IMR-90 (cell line): ENCODE measurements around the gene HASPIN. TPM values are rescaled to one million over a fixed set of nuclear protein-coding genes. Genes with fewer than 3 reads are reported as not detected.
A peak's percentile ranks its signal among the peaks of the same experiment; 100 is the strongest.

Source experiments
- ATAC-seq: fragments of 200-7000 bp; cut with Tn5 transposase; 2 replicates; pipeline ENCODE4 v1.9.1; 2020; ENCODE audit warnings: low read depth, mild to moderate bottlenecking, moderate library complexity
- BruUV-seq: library from RNA; stranded (reverse); fragments of 400-500 nt; replicated peaks from 2 replicates; lab custom pipeline; 2021; lab: Mats Ljungman, UMichigan
- CTCF ChIA-PET: fragments of 300-600 bp; formaldehyde crosslinking; extraction: SDS; loops from one replicate; lab custom pipeline; 2021; ENCODE audit warnings: antibody characterized with exemption; lab: Yijun Ruan, JAX
- POLR2A ChIA-PET: fragments of 300-600 bp; sonication (Branson Sonifier 250); formaldehyde crosslinking; loops from one replicate; lab custom pipeline; 2022; ENCODE audit warnings: antibody characterized with exemption; ENCODE audit not compliant: unreplicated experiment; lab: Charles Lee
- DNase-seq: peaks from one replicate; pipeline ENCODE4 v3.0.0; 2013
- H2AFZ ChIP-seq: replicated peaks from 2 replicates; pipeline ENCODE3; 2013; ENCODE audit warnings: low read length, mild to moderate bottlenecking; ENCODE audit not compliant: poor library complexity
- H2AK5ac ChIP-seq: 2 replicates; pipeline ENCODE4 v1.6.1; 2013; ENCODE audit warnings: low read depth, low read length, inconsistent platforms
- H2AK9ac ChIP-seq: replicated peaks from 2 replicates; pipeline ENCODE3; 2013; ENCODE audit warnings: mild to moderate bottlenecking, low read depth, low read length, moderate library complexity; ENCODE audit not compliant: poor library complexity
- H2BK120ac ChIP-seq: 2 replicates; pipeline ENCODE4 v1.6.1; 2013; ENCODE audit warnings: low read depth, low read length, inconsistent platforms
- H2BK15ac ChIP-seq: 3 replicates; pipeline ENCODE4 v1.6.1; 2013; ENCODE audit warnings: low read depth, low read length, inconsistent platforms
- H2BK20ac ChIP-seq: 2 replicates; pipeline ENCODE4 v1.6.1; 2013; ENCODE audit warnings: low read depth, mild to moderate bottlenecking, inconsistent platforms, low read length, moderate library complexity
- H2BK5ac ChIP-seq: 2 replicates; pipeline ENCODE4 v1.6.1; 2013; ENCODE audit warnings: mild to moderate bottlenecking, low read depth, low read length, inconsistent platforms; ENCODE audit not compliant: poor library complexity, severe bottlenecking
- H3K14ac ChIP-seq: replicated peaks from 2 replicates; pipeline ENCODE4 v1.6.1; 2013; ENCODE audit warnings: low read depth, low read length, inconsistent platforms
- H3K18ac ChIP-seq: 2 replicates; pipeline ENCODE4 v1.6.1; 2013; ENCODE audit warnings: low read depth, low read length, control low read depth
- H3K23ac ChIP-seq: 2 replicates; pipeline ENCODE4 v1.6.1; 2013; ENCODE audit warnings: low read depth, low read length, inconsistent platforms
- H3K27ac ChIP-seq: 2 replicates; pipeline ENCODE4 v1.5.1; 2013; ENCODE audit warnings: mild to moderate bottlenecking, control low read depth, low read length; ENCODE audit not compliant: insufficient read depth
- H3K27me3 ChIP-seq: 2 replicates; pipeline ENCODE4 v1.6.1; 2013; ENCODE audit warnings: low read length; ENCODE audit not compliant: control insufficient read depth, insufficient read depth
- H3K36me3 ChIP-seq: 2 replicates; pipeline ENCODE4 v1.6.1; 2013; ENCODE audit warnings: low read length, mixed read lengths; ENCODE audit not compliant: control insufficient read depth, insufficient read depth
- H3K4ac ChIP-seq: 2 replicates; pipeline ENCODE4 v1.6.1; 2013; ENCODE audit warnings: low read depth, low read length, inconsistent platforms
- H3K4me1 ChIP-seq: 2 replicates; pipeline ENCODE4 v1.6.1; 2013; ENCODE audit warnings: low read length, mixed read lengths; ENCODE audit not compliant: control insufficient read depth, insufficient read depth
- H3K4me2 ChIP-seq: 2 replicates; pipeline ENCODE4 v1.6.1; 2013; ENCODE audit warnings: low read depth, mild to moderate bottlenecking, control low read depth, low read length, moderate library complexity
- H3K4me3 ChIP-seq: 2 replicates; pipeline ENCODE4 v1.5.1; 2013; ENCODE audit warnings: low read depth, mild to moderate bottlenecking, control low read depth, low read length, moderate library complexity; ENCODE audit not compliant: insufficient read depth
- H3K56ac ChIP-seq: 2 replicates; pipeline ENCODE4 v1.6.1; 2013; ENCODE audit warnings: low read length, inconsistent platforms; ENCODE audit not compliant: insufficient read depth; ENCODE audit errors: extremely low read depth
- H3K79me1 ChIP-seq, 2 experiments: 2 replicates each; pipeline ENCODE4 v1.6.1; 2013; ENCODE audit warnings: low read length in 2 of 2, inconsistent platforms in 1 of 2, low read depth in 1 of 2
- H3K9ac ChIP-seq: 2 replicates; pipeline ENCODE4 v1.6.1; 2013; ENCODE audit warnings: low read depth, low read length, control low read depth
- H3K9me1 ChIP-seq: 2 replicates; pipeline ENCODE4 v1.6.1; 2013; ENCODE audit warnings: low read length, inconsistent platforms; ENCODE audit not compliant: insufficient read depth
- H3K9me3 ChIP-seq: 2 replicates; pipeline ENCODE4 v1.6.1; 2013; ENCODE audit warnings: low read length; ENCODE audit not compliant: control insufficient read depth, insufficient read depth
- H4K20me1 ChIP-seq: 2 replicates; pipeline ENCODE4 v1.6.1; 2013; ENCODE audit warnings: low read length, inconsistent platforms; ENCODE audit not compliant: insufficient read depth
- H4K5ac ChIP-seq: 2 replicates; pipeline ENCODE4 v1.6.1; 2013; ENCODE audit warnings: mild to moderate bottlenecking, low read depth, low read length, control low read depth
- H4K8ac ChIP-seq, 2 experiments: 2 replicates each; pipeline ENCODE4 v1.6.1; 2013; ENCODE audit warnings: low read depth in 2 of 2, low read length in 2 of 2, control low read depth in 1 of 2, inconsistent platforms in 1 of 2
- H4K91ac ChIP-seq: 2 replicates; pipeline ENCODE4 v1.6.1; 2013; ENCODE audit warnings: low read depth, low read length, inconsistent platforms; ENCODE audit not compliant: insufficient read depth
- MAZ ChIP-seq: IDR thresholded peaks from 2 replicates; pipeline ENCODE4 v1.6.1; 2012; ENCODE audit warnings: low read depth, mild to moderate bottlenecking, low read length, improper control_type of control experiment, moderate library complexity, borderline replicate concordance
- WGBS, 2 experiments: methylation state at CpG; one replicate each; pipeline versions ENCODE4 v1.1.5 to v1.1.7; 2013; ENCODE audit warnings: missing lambda C conversion rate in 2 of 2; ENCODE audit not compliant: insufficient read length in 1 of 2; ENCODE audit errors: extremely low coverage in 2 of 2; 5-methylcytosine and 5-hydroxymethylcytosine counted together
- dilution Hi-C: fragments of 300-500 bp; cut with HindIII; formaldehyde crosslinking; loops from one replicate; pipeline ENCODE4 v1.14.3; 2018; ENCODE audit warnings: low sequenced_read_pairs; ENCODE audit not compliant: unreplicated experiment
- in situ Hi-C: fragments of 300-500 bp; cut with MboI; formaldehyde crosslinking; loops from 3 replicates; pipeline ENCODE4 v1.14.3; 2019; ENCODE audit warnings: low sequenced_read_pairs, inconsistent platforms, mixed read lengths
- intact Hi-C: fragments of 100-400 bp; cut with micrococcal nuclease; formaldehyde crosslinking; loops from 2 replicates; pipeline ENCODE4 v1.10.0; 2022
- polyA plus RNA-seq, 3 experiments: library from polyadenylated mRNA; depleted of rRNA; stranded (reverse); fragments of >200 nt; gene quantifications; 2 replicates each; pipeline ENCODE4 v1.2.3, GENCODE V29; 2012; ENCODE audit warnings: low replicate concordance in 1 of 3
- total RNA-seq: library from RNA; depleted of rRNA; stranded (reverse); fragments of >200 nt; gene quantifications from 2 replicates; pipeline ENCODE4 v1.2.3, GENCODE V29; 2012

HASPIN gene
- total and polyA plus RNA-seq, 2 of the 4 experiments (the other 2 are of a cell fraction): 2.2 to 4.3 TPM

DNA sequence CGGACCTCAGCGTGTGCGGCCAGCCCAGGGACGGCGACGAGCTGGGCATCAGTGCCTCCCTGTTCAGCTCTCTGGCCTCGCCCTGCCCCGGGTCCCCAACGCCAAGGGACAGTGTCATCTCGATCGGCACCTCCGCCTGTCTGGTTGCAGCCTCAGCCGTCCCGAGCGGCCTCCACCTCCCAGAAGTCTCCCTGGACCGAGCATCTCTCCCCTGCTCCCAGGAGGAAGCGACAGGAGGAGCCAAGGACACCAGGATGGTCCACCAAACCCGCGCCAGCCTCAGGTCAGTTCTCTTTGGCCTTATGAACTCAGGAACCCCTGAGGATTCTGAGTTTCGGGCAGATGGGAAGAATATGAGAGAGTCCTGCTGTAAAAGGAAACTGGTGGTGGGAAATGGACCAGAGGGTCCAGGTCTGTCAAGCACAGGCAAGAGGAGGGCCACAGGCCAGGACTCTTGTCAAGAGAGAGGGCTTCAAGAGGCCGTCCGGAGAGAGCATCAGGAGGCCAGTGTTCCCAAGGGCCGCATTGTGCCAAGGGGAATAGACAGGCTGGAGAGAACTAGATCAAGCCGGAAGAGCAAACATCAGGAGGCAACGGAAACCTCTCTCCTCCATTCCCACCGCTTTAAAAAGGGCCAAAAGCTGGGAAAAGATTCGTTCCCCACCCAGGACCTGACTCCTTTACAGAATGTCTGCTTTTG lies 825 bp downstream of the HASPIN start:
- H4K5ac ChIP-seq: peak overlapping the region; percentile 12; the same call in 1 of the 2 replicates
- no TSS peak for BruUV-seq
- CTCF ChIA-PET: no interaction called here
- H3K9me1 ChIP-seq: peaks cover 5% of the 10 kb centered on the region; the same call in 1 of the 2 replicates
- peaks cover 17% of the 10 kb centered on the region for H3K4me1 ChIP-seq
- POLR2A ChIA-PET: no interaction called here
- no peaks in the 10 kb centered on the region for H3K27me3 ChIP-seq
- H2BK15ac ChIP-seq: no peak overlapping the region
- no peaks in the 10 kb centered on the region for H3K9me3 ChIP-seq
- ATAC-seq (no peak), DNase-seq (no peak)
- H2BK120ac ChIP-seq: no peak overlapping the region
- H3K9ac ChIP-seq: peak overlapping the region; percentile 83
- peak overlapping the region; percentile 62 for H3K14ac ChIP-seq
- peak overlapping the region; percentile 44; the same call in 1 of the 2 replicates for H2AK5ac ChIP-seq
- peaks cover 10% of the 10 kb centered on the region for H4K20me1 ChIP-seq
- H2AFZ ChIP-seq: peak overlapping the region; percentile 98
- H3K36me3 ChIP-seq: no peaks in the 10 kb centered on the region; the same call in 1 of the 2 replicates
- peak overlapping the region; percentile 57 for H2AK9ac ChIP-seq
- peak overlapping the region; percentile 7 for H2BK5ac ChIP-seq
- H3K18ac ChIP-seq: no peak overlapping the region
- H3K4ac ChIP-seq: peak overlapping the region; percentile 24; the same call in 1 of the 2 replicates
- no peak overlapping the region for H3K56ac ChIP-seq
- intact Hi-C loops (loop anchor here (5.0 kb wide), 2 partner anchors 42 to 57 kb away; partner anchors contain the start of genes EMC6 and TAX1BP3), dilution Hi-C loops (no loop called here), in situ Hi-C loops (loop anchor here (25.0 kb wide), 1 partner anchor 288 kb away; no protein-coding TSS in a partner anchor)
- H2BK20ac ChIP-seq: no peak overlapping the region
- H3K27ac ChIP-seq: peak overlapping the region; percentile 24
- H3K4me3 ChIP-seq: peak overlapping the region; percentile 94
- H3K23ac ChIP-seq: peak overlapping the region; percentile 80; the same call in 1 of the 2 replicates
- H3K4me2 ChIP-seq: peak overlapping the region; percentile 97
- no peak overlapping the region; a peak in 2 of 4 replicates for H4K8ac ChIP-seq
- WGBS, 2 experiments: 2% methylated on average over 10 of the region's 27 CpGs; no CpG with 5 or more reads in 1 of the 2 experiments
- TF ChIP-seq MAZ: no peak
- H4K91ac ChIP-seq: peak overlapping the region; percentile 28; the same call in 1 of the 2 replicates
- peaks cover 20 to 63% of the 10 kb centered on the region in 2 experiments for H3K79me1 ChIP-seq
